ENCODE data around the gene CFAP74.
A peak's percentile ranks its signal among the peaks of the same experiment; 100 is the strongest.

Gene CFAP74

GRCh38 chr1:2049718-2050431, 46.3 kb upstream of the CFAP74 start, which contains the start of gene PRKCZ:
Gene PRKCZ (plus strand): TSS chr1:2050411. CDS start chr1:2050631, 220 bp downstream.
- H3K4me3 ChIP-seq (ENCODE audit: low read depth, low read length): no peak within 1 kb of the TSS
- DNase-seq (ENCODE audit: low read depth, low spot score): no peak
- TF ChIP-seq CTCF (IDR thresholded peaks at IDR 0.05; ENCODE audit: low read depth, low read length): no peak
- in situ Hi-C loops (cut with HindIII; ENCODE audit: low sequenced_read_pairs): no loop called here

GRCh38 chr1:2049225-2049717, 45.7 kb upstream of the CFAP74 start:
- in situ Hi-C loops (cut with HindIII; ENCODE audit: low sequenced_read_pairs): no loop called here
- no peak overlapping the region for H3K4me3 ChIP-seq (ENCODE audit: low read depth, low read length)
- no peak for TF ChIP-seq CTCF (IDR thresholded peaks at IDR 0.05; ENCODE audit: low read depth, low read length)
- no peak for DNase-seq (ENCODE audit: low read depth, low spot score)

GRCh38 chr1:2047749-2048729, 44.5 kb upstream of the CFAP74 start:
- no peak for TF ChIP-seq CTCF (IDR thresholded peaks at IDR 0.05; ENCODE audit: low read depth, low read length)
- H3K4me3 ChIP-seq (ENCODE audit: low read depth, low read length): no peak overlapping the region
- in situ Hi-C loops (cut with HindIII; ENCODE audit: low sequenced_read_pairs): no loop called here
- no peak for DNase-seq (ENCODE audit: low read depth, low spot score)

GRCh38 chr1:2046953-2047748, 43.6 kb upstream of the CFAP74 start:
- no peak for DNase-seq (ENCODE audit: low read depth, low spot score)
- no peak overlapping the region for H3K4me3 ChIP-seq (ENCODE audit: low read depth, low read length)
- in situ Hi-C loops (cut with HindIII; ENCODE audit: low sequenced_read_pairs): no loop called here
- TF ChIP-seq CTCF (IDR thresholded peaks at IDR 0.05; ENCODE audit: low read depth, low read length): no peak

GRCh38 chr1:2046174-2046917, 42.8 kb upstream of the CFAP74 start:
- peak; percentile 75 for TF ChIP-seq CTCF (IDR thresholded peaks at IDR 0.05; ENCODE audit: low read depth, low read length)
- in situ Hi-C loops (cut with HindIII; ENCODE audit: low sequenced_read_pairs): no loop called here
- no peak for DNase-seq (ENCODE audit: low read depth, low spot score)
- no peak overlapping the region for H3K4me3 ChIP-seq (ENCODE audit: low read depth, low read length)

All from astrocyte of the spinal cord (primary cell).